HG02610 (cell line): ENCODE measurements around the gene CDH23.

Experiments used
- ATAC-seq: cut with Tn5 transposase; IDR thresholded peaks from one replicate; pipeline ENCODE4 v1.9.1; 2021; ENCODE audit warnings: mild to moderate bottlenecking, moderate library complexity; ENCODE audit not compliant: unreplicated experiment

Gene CDH23

GRCh38 chr10:71713135-71714030 is 316.7 kb downstream of the CDH23 start:
- no peak for ATAC-seq

GRCh38 chr10:71714031-71714410 is 317.3 kb downstream of the CDH23 start:
- no peak for ATAC-seq

- ATAC-seq: no peak
Measured at GRCh38 chr10:71714592-71714991, 317.9 kb downstream of the CDH23 start.

GRCh38 chr10:71715026-71715425 is 318.3 kb downstream of the CDH23 start:
- ATAC-seq: no peak

- no peak for ATAC-seq
Measured at GRCh38 chr10:71715860-71716259, 319.1 kb downstream of the CDH23 start.

- ATAC-seq: no peak
Measured at GRCh38 chr10:71716426-71716825, 319.7 kb downstream of the CDH23 start.

- ATAC-seq: no peak
Measured at GRCh38 chr10:71717056-71717455, 320.3 kb downstream of the CDH23 start.

GRCh38 chr10:71717551-71717951 is 320.8 kb downstream of the CDH23 start:
- ATAC-seq: no peak

GRCh38 chr10:71718165-71718698 is 321.5 kb downstream of the CDH23 start:
- no peak for ATAC-seq

- no peak for ATAC-seq
Measured at GRCh38 chr10:71719042-71719441, 322.3 kb downstream of the CDH23 start.

GRCh38 chr10:71719464-71720201 is 322.9 kb downstream of the CDH23 start, which contains the start of gene C10orf105:
Gene C10orf105 (minus strand): TSS chr10:71719778. CDS start chr10:71716337, 3,441 bp downstream.
- ATAC-seq: no peak

- ATAC-seq: no peak
Measured at GRCh38 chr10:71720288-71720687, 323.6 kb downstream of the CDH23 start.

GRCh38 chr10:71721313-71721712 is 324.6 kb downstream of the CDH23 start:
- ATAC-seq: no peak

- ATAC-seq: no peak
Measured at GRCh38 chr10:71722849-71723248, 326.1 kb downstream of the CDH23 start.

- no peak for ATAC-seq
Measured at GRCh38 chr10:71723311-71723710, 326.6 kb downstream of the CDH23 start.

- no peak for ATAC-seq
Measured at GRCh38 chr10:71724539-71724938, 327.8 kb downstream of the CDH23 start.

GRCh38 chr10:71725249-71725648 is 328.5 kb downstream of the CDH23 start:
- no peak for ATAC-seq

GRCh38 chr10:71725998-71726579 is 329.4 kb downstream of the CDH23 start:
- no peak for ATAC-seq

GRCh38 chr10:71726580-71727104 is 329.9 kb downstream of the CDH23 start:
- no peak for ATAC-seq

GRCh38 chr10:71727105-71727737 is 330.5 kb downstream of the CDH23 start:
- peak; percentile 43 for ATAC-seq
